Fibroblast of the aortic adventitia (primary cell): Measurements from ENCODE around the gene SMIM36. TPM values are rescaled to one million over a fixed set of nuclear protein-coding genes. Genes with fewer than 3 reads are reported as not detected.
"Not testable (repeated sequence)": the region's sequence is repeated elsewhere in the genome, so short reads cannot be mapped to it uniquely, and the experiment has no call there.

Experiments
- DNase-seq: peaks from one replicate; pipeline ENCODE4 v3.0.0-alpha.2; 2010; ENCODE audit warnings: low read depth
- H3K4me3 ChIP-seq: 2 replicates; pipeline ENCODE4 v1.5.1; 2011; ENCODE audit warnings: low read depth, mild to moderate bottlenecking, control low read depth, low read length, moderate library complexity
- CTCF ChIP-seq: IDR thresholded peaks from 2 replicates; pipeline ENCODE4 v1.5.1; 2011; ENCODE audit warnings: mild to moderate bottlenecking, low read length, control low read depth, inconsistent platforms; ENCODE audit not compliant: insufficient read depth
- total RNA-seq: library from RNA; depleted of rRNA; stranded (reverse); fragments of >200 nt; gene quantifications from 2 replicates; pipeline ENCODE4 v1.2.3, GENCODE V29; 2012; ENCODE audit warnings: low replicate concordance

Gene SMIM36
- total RNA-seq, 1 donor: not detected

GRCh38 chr17:55484575-55484974 is 26.7 kb downstream of the SMIM36 start:
- no peak overlapping the region for H3K4me3 ChIP-seq
- DNase-seq: no peak
- no peak for TF ChIP-seq CTCF

- TF ChIP-seq CTCF: no peak
- no peak for DNase-seq
- H3K4me3 ChIP-seq: no peak overlapping the region
Observed at GRCh38 chr17:55482591-55483389, 28.5 kb downstream of the SMIM36 start.

- TF ChIP-seq CTCF: no peak
- no peak overlapping the region for H3K4me3 ChIP-seq
- no peak for DNase-seq
Observed at GRCh38 chr17:55480631-55481315, 30.5 kb downstream of the SMIM36 start.

GRCh38 chr17:55479903-55480302 is 31.3 kb downstream of the SMIM36 start:
- TF ChIP-seq CTCF: no peak
- no peak overlapping the region for H3K4me3 ChIP-seq
- DNase-seq: no peak

- no peak for TF ChIP-seq CTCF
- DNase-seq: no peak
- H3K4me3 ChIP-seq: no peak overlapping the region
Observed at GRCh38 chr17:55478971-55479370, 32.3 kb downstream of the SMIM36 start.

GRCh38 chr17:55466671-55467070 is 44.6 kb downstream of the SMIM36 start:
- TF ChIP-seq CTCF: no peak
- no peak overlapping the region for H3K4me3 ChIP-seq
- DNase-seq: no peak

- not testable (repeated sequence) for DNase-seq, H3K4me3 ChIP-seq
Observed at GRCh38 chr17:55465771-55466170, 45.5 kb downstream of the SMIM36 start.
